Activated CD4-positive, alpha-beta T cell treated with anti-CD3 and anti-CD28 coated beads, Interleukin-2, amount 50 U/mL, for 4 hours (primary cell): ENCODE data around the gene UNC13B.
"Not testable (repeated sequence)": the region's sequence is repeated elsewhere in the genome, so short reads cannot be mapped to it uniquely, and the experiment has no call there.

ENCODE experiments used
- DNase-seq, 2 experiments: peaks; one replicate each; pipeline ENCODE4 v3.0.0-alpha.2; 2020

UNC13B gene

GRCh38 chr9:35229066-35229778, 67.4 kb downstream of the UNC13B start:
- no peak for DNase-seq

GRCh38 chr9:35229779-35230143, 68.0 kb downstream of the UNC13B start:
- DNase-seq = no peak

GRCh38 chr9:35232867-35233544, 71.2 kb downstream of the UNC13B start:
- DNase-seq = no peak

- DNase-seq = no peak
Observed at GRCh38 chr9:35236692-35237091, 74.9 kb downstream of the UNC13B start.

- no peak for DNase-seq
Observed at GRCh38 chr9:35237311-35237710, 75.5 kb downstream of the UNC13B start.

- not testable (repeated sequence) for DNase-seq
Observed at GRCh38 chr9:35245945-35246344, 84.1 kb downstream of the UNC13B start.

- DNase-seq = no peak
Observed at GRCh38 chr9:35253075-35253474, 91.3 kb downstream of the UNC13B start.

GRCh38 chr9:35254237-35254636, 92.4 kb downstream of the UNC13B start:
- no peak for DNase-seq

- DNase-seq = no peak
Observed at GRCh38 chr9:35254984-35255857, 93.4 kb downstream of the UNC13B start.

GRCh38 chr9:35257986-35258659, 96.3 kb downstream of the UNC13B start:
- no peak for DNase-seq

- DNase-seq = peak; percentile 24 to 34
Observed at GRCh38 chr9:35258660-35259474, 97.1 kb downstream of the UNC13B start.

GRCh38 chr9:35260186-35260585, 98.4 kb downstream of the UNC13B start:
- DNase-seq = no peak

GRCh38 chr9:35262064-35262463, 100.3 kb downstream of the UNC13B start:
- no peak for DNase-seq

GRCh38 chr9:35267710-35268109, 105.9 kb downstream of the UNC13B start:
- DNase-seq = no peak

- no peak for DNase-seq
Observed at GRCh38 chr9:35269919-35270318, 108.1 kb downstream of the UNC13B start.

GRCh38 chr9:35271637-35272036, 109.8 kb downstream of the UNC13B start:
- no peak for DNase-seq

- DNase-seq = no peak
Observed at GRCh38 chr9:35272989-35273388, 111.2 kb downstream of the UNC13B start.

- no peak for DNase-seq
Observed at GRCh38 chr9:35273591-35273990, 111.8 kb downstream of the UNC13B start.

- DNase-seq = no peak
Observed at GRCh38 chr9:35274993-35275392, 113.2 kb downstream of the UNC13B start.

- no peak for DNase-seq
Observed at GRCh38 chr9:35277171-35277520, 115.3 kb downstream of the UNC13B start.

- DNase-seq = no peak
Observed at GRCh38 chr9:35277628-35278359, 116.0 kb downstream of the UNC13B start.

GRCh38 chr9:35279946-35280345, 118.1 kb downstream of the UNC13B start:
- no peak for DNase-seq
